Astrocyte (in vitro differentiated cells and primary cell): ENCODE results near the gene RHOC.

Experiments used
- EZH2 ChIP-seq: IDR thresholded peaks from 2 replicates; pipeline ENCODE4 v1.6.1; 2012; ENCODE audit warnings: mild to moderate bottlenecking, low read length, inconsistent platforms; ENCODE audit not compliant: insufficient read depth
- TF ChIP-seq, protein P1 (sequence below): IDR thresholded peaks from 2 replicates; pipeline ENCODE4 v1.5.1; 2011; ENCODE audit warnings: low read depth, mild to moderate bottlenecking, inconsistent platforms, low read length, moderate library complexity; ENCODE audit not compliant: insufficient read depth

DNA sequence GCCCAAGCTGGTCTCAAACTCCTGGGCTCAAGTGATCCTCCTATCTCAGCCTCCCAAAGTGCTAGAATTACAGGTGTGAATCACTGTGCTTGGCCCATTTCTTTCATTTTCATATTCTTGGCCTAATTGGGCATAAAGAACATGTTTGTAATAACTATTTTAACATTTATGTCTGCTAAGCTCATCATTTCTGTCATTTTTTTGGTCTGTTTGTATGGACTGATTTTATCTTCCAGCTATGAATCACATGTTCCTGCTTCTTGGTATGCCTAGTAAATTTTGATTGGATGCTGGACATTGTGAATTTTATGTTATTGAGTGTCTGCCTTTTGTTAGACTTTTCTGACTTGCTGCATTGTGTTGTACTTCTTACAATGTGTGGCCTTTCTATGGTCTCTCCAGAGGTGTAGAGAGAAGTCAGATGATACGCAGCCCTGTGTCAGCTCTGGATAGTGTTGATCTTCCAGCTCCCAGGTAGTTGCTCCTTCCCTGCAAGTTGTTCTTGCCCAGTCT, 47.2 kb upstream of the RHOC start:
- TF ChIP-seq, protein P1, sequence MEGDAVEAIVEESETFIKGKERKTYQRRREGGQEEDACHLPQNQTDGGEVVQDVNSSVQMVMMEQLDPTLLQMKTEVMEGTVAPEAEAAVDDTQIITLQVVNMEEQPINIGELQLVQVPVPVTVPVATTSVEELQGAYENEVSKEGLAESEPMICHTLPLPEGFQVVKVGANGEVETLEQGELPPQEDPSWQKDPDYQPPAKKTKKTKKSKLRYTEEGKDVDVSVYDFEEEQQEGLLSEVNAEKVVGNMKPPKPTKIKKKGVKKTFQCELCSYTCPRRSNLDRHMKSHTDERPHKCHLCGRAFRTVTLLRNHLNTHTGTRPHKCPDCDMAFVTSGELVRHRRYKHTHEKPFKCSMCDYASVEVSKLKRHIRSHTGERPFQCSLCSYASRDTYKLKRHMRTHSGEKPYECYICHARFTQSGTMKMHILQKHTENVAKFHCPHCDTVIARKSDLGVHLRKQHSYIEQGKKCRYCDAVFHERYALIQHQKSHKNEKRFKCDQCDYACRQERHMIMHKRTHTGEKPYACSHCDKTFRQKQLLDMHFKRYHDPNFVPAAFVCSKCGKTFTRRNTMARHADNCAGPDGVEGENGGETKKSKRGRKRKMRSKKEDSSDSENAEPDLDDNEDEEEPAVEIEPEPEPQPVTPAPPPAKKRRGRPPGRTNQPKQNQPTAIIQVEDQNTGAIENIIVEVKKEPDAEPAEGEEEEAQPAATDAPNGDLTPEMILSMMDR = no peak
- TF ChIP-seq EZH2 = no peak
